Measurements from ENCODE around the gene LPP.

Gene LPP

GRCh38 chr3:188272481-188273372 is 118.8 kb downstream of the LPP start:
- DNase-seq (ENCODE audit: low read depth in 2 of 2), result no peak

GRCh38 chr3:188274249-188274915 is 120.4 kb downstream of the LPP start:
- DNase-seq (ENCODE audit: low read depth in 2 of 2), result no peak

GRCh38 chr3:188276375-188276774 is 122.4 kb downstream of the LPP start:
- no peak for DNase-seq (ENCODE audit: low read depth in 2 of 2)

- no peak for DNase-seq (ENCODE audit: low read depth in 2 of 2)
Observed at GRCh38 chr3:188278717-188279324, 124.9 kb downstream of the LPP start.

- no peak for DNase-seq (ENCODE audit: low read depth in 2 of 2)
Observed at GRCh38 chr3:188279502-188280335, 125.8 kb downstream of the LPP start.

GRCh38 chr3:188280627-188281026 is 126.7 kb downstream of the LPP start:
- no peak for DNase-seq (ENCODE audit: low read depth in 2 of 2)

- DNase-seq (ENCODE audit: low read depth in 2 of 2), result no peak
Observed at GRCh38 chr3:188282871-188283270, 128.9 kb downstream of the LPP start.

- DNase-seq (ENCODE audit: low read depth in 2 of 2), result no peak
Observed at GRCh38 chr3:188283347-188283746, 129.4 kb downstream of the LPP start.

GRCh38 chr3:188284455-188285212 is 130.7 kb downstream of the LPP start:
- DNase-seq (ENCODE audit: low read depth in 2 of 2), result peak in 1 of 2 donors; percentile 61

- no peak for DNase-seq (ENCODE audit: low read depth in 2 of 2)
Observed at GRCh38 chr3:188286087-188286513, 132.1 kb downstream of the LPP start.

- DNase-seq (ENCODE audit: low read depth in 2 of 2), result no peak
Observed at GRCh38 chr3:188287339-188287738, 133.4 kb downstream of the LPP start.

- DNase-seq (ENCODE audit: low read depth in 2 of 2), result no peak
Observed at GRCh38 chr3:188287762-188288505, 134.0 kb downstream of the LPP start.

GRCh38 chr3:188292251-188292650 is 138.3 kb downstream of the LPP start:
- DNase-seq (ENCODE audit: low read depth in 2 of 2), result no peak

GRCh38 chr3:188292827-188293226 is 138.9 kb downstream of the LPP start:
- no peak for DNase-seq (ENCODE audit: low read depth in 2 of 2)

- no peak for DNase-seq (ENCODE audit: low read depth in 2 of 2)
Observed at GRCh38 chr3:188294113-188294512, 140.2 kb downstream of the LPP start.

- DNase-seq (ENCODE audit: low read depth in 2 of 2), result no peak
Observed at GRCh38 chr3:188294823-188295487, 141.0 kb downstream of the LPP start.

- no peak for DNase-seq (ENCODE audit: low read depth in 2 of 2)
Observed at GRCh38 chr3:188295876-188296275, 141.9 kb downstream of the LPP start.

GRCh38 chr3:188296761-188297612 is 143.0 kb downstream of the LPP start:
- no peak for DNase-seq (ENCODE audit: low read depth in 2 of 2)

- no peak for DNase-seq (ENCODE audit: low read depth in 2 of 2)
Observed at GRCh38 chr3:188298585-188298984, 144.6 kb downstream of the LPP start.

Data from stimulated activated CD4-positive, alpha-beta T cell treated with anti-CD3 and anti-CD28 coated beads, Interleukin-4, amount 100 ng/mL, for 48 hours (primary cell).